SHP77 treated with DMSO at 0.1 percent for 48 hours (cell line): ENCODE measurements around the gene SNX22.

Source experiments
- DNase-seq: peaks from one replicate; lab custom pipeline; 2025; lab: John Stamatoyannopoulos, UW

Gene SNX22

DNA sequence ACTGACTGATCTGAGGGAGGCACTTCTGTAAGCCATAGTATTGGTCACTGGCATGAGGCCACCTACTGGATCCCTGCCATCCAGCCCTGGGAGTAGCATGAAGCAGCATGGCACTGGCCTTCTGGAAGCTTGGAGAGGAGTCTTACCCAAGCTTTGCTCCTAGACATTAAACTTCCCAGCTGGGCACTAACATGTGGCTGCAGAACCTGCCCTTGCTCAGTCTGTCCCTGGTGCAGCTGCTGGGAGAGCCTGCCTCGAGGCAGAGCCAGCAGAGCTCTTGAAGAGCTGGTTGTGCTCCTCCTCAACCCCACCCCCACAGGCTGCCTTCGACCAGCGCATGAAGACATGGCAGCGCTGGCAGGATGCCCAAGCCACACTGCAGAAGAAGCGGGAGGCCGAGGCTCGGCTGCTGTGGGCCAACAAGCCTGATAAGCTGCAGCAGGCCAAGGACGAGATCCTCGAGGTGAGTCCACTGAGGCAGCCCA is 17.1 kb upstream of the SNX22 start:
- no peak for DNase-seq

GRCh38 chr15:64136347-64136746 is 15.2 kb upstream of the SNX22 start:
- no peak for DNase-seq

DNA sequence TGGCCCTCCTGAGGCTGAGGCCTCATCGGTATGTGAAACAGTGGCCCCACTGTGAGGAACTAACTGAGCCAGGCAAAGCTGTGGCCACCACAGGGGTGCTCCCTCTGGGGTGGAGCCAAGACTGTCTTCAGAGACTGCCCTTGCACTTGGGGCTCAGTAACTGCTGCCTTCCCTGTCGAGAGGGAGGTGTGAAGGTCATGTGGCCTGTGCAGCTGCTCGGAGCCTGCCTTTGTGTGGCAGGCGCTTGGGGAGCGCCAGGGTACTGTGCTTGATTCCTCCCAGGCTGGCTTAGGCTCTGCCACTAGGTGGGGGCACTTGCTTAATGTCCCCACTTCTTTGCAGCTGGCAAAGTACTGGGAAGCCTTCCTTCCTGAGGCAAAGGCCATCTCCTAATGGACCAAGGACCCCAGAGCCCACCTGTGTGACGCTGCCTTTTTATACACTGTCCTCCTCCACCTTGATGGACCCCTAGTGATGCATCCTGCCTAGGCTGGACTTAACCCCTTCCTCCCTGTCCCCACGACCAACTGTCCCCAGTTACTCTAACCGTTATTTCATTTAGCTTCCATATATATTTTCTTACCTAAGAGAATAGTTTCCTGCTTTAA is 14.2 kb upstream of the SNX22 start:
- no peak for DNase-seq

DNA sequence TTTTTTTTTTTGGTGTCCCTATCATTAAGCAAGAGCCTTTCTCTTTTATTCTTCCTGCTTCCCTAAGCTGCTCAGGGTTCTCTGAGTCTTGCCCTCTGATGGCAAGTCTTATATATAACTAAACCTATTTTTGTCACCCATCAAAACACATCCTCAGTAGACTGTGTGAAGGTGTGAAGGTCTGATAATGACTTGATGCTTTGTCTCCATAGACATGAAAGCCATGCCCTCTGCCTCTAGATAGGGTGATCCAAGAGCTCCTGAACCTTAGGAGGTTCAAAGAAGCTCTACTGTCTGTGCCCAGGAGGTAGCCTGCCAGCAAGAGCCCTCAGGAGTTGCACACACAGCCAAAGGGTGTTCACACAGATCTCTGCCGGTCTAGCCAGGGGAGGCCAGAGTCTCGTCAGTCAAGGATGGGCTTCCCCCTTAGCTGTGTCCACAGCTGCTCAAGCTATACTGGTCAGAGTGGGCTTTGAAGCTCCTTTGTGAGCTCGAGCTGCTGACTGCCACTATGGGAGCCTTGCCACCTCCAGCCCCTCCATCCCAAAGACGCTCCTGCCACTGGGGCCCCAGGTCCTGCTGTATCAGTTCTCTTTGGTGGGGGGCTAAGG is 13.1 kb upstream of the SNX22 start:
- no peak for DNase-seq

DNA sequence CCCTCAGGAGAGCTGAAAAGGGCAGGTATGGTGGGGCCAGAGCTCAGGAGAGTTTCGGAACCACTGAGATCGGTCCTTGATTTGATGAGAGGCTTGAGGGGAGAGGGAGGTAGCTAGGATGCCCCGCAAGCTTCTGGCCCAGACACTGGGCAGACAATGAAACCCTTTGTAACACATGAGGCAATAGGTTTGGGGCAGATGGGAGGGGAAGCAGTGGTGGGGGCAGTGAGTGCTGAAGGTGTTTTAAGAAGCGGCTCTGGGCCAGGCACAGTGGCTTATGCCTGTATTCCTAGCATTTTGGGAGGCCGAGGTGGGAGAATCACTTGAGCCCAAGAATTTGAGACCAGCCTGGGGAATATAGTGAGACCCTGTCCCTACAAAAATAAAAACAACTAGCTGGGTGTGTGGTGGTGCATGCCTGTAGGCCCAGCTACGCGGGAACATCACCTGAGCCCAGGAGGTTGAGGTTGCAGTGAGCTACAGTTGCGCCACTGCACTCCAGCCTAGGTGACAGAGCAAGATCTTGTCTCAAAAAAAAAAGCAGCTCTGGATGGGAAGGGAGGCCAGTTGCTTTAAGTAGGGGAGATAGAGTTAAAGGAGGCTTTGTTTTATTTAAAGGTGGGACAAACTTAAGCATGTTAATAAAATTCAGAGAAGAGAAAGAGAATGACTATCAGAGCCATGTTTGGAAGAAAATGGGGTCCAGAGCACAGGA is 9.6 kb upstream of the SNX22 start:
- DNase-seq, result no peak

DNA sequence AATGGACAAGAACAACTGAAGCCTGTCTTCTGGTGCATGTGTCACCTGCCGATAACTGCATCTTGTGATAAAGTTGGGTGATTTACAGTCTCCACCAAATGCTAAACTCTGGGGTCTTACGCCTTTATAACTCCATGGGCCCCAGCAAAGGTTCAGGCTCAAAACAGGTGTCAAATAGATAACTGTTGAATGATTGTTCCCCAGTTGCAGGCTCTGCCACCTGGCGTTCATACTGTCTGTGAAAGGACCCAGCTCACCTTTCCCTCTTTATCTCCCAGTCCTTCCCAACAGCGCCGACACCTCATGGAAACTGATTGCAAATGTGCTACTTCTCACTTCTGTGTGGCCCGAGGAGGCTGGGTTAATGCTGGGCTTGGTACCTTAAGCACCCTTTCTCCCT is 8.3 kb upstream of the SNX22 start:
- DNase-seq, result no peak

DNA sequence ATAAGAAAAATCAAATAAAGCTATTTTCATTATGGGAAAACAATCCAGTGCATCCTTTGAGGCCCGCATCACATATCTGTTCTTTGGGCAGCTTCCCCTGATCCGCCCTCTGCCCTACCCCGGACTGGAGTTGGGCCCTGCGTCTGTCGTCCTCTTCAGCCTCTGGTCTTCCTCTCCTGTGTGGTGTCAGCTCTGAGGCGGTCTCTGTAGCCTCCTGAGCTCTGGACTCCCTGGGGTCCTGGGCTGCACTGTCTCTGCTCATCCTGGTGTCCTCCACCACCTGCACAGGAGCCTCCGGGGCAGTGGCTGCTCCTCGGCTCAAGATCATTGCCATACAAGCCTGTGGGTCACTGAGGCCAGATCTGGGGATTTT is 7.4 kb upstream of the SNX22 start:
- DNase-seq, result no peak

GRCh38 chr15:64144565-64145281 is 6.8 kb upstream of the SNX22 start:
- DNase-seq, result no peak

- no peak for DNase-seq
These were observed 5.5 kb upstream of the SNX22 start for GRCh38 chr15:64146041-64146440.

DNA sequence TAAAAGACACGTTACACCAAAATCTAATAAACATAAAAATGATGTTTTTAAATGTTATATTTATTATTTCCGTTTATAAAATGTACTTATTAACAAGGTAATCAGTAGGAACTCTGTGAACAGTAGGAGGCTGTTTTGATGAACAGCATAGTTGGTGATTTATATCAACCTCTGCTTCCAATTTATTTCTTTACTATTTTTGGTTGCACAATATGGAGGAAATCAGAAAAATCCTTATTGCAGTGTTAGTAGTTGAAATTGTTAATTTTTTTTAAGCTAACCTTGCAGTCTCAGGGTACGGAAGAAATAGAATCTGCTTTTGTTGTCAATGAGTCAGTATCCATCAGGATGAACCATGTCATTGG is 5.0 kb upstream of the SNX22 start:
- no peak for DNase-seq

DNA sequence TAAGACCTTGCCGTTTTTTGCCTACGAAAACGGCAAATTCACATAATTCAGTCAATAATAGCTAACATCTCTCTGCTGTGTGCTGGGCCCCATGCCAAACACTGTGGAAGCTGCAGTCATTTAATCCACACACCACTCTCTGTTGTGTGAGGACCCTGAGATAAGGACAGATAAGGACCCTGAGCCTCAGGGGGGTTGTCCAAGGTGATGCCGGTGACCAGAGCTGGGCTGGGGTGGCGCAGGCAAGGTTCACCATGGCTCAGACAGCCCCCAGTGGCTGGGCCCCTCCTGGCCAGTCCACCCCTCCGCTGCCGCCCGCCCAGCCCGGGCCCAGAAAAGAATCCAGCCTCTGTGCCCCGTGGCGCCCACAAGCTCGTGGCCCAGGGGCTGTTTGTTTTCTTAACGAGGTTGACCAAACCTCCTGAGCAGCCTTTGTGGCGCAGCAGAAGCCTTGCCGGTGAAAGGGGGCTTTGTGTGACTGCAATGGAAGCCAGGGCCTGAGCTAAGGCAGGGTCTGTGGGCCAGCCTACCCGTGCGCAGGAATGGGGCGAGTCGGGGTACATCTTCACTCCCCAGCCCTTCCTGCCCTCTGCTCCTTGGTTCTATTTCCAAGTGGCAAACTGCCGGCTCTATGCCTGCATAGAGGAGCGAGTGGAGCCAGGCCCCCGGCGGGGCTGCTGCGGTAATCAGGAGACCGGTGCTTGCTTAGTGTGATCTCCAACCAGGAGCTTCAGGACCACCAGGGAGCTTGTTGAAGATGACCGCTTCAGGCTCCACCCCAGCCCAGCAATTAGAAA is 4.4 kb upstream of the SNX22 start:
- DNase-seq, result no peak

DNA sequence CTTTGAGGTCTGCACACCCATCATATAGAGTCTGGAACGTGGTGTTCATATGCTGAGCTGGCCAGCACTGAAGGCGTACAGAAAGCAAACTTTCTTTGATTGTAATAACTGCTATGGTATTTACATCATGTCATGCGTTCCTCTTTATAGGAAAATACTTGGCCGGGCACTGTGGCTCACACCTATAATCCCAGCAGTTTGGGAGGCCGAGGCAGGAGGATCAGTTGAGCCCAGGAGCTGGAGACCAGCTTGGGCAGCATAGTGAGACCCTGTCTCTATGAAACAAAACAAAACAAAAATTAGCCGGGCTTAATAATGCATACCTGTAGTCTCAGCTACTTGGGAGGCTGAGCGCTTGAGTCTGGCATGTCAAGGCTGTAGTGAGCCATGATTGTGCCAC is 3.4 kb upstream of the SNX22 start:
- DNase-seq, result no peak

DNA sequence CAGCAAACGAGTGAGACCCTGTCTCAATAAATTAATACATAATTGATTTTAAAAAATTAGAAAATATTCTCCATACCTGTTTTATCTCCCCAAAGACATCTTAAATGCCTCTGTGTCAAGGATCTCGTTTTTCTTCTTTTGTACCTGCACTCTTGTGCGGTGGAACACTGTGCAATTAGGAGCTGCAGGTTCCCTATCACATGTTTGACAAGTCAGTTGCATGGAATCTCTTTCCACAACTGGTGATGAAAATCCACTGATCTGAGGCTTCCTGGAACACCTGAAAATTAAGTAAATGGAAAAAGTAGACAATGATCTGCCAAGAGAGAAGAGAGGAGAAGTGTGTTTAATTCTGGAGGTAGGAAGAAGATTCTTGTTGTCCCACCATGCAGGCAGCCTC is 3.0 kb upstream of the SNX22 start:
- DNase-seq, result no peak

- DNase-seq, result no peak
These were observed 2.1 kb upstream of the SNX22 start for GRCh38 chr15:64149424-64149823.

- no peak for DNase-seq
These were observed 1.5 kb upstream of the SNX22 start for GRCh38 chr15:64149893-64150578.

DNA sequence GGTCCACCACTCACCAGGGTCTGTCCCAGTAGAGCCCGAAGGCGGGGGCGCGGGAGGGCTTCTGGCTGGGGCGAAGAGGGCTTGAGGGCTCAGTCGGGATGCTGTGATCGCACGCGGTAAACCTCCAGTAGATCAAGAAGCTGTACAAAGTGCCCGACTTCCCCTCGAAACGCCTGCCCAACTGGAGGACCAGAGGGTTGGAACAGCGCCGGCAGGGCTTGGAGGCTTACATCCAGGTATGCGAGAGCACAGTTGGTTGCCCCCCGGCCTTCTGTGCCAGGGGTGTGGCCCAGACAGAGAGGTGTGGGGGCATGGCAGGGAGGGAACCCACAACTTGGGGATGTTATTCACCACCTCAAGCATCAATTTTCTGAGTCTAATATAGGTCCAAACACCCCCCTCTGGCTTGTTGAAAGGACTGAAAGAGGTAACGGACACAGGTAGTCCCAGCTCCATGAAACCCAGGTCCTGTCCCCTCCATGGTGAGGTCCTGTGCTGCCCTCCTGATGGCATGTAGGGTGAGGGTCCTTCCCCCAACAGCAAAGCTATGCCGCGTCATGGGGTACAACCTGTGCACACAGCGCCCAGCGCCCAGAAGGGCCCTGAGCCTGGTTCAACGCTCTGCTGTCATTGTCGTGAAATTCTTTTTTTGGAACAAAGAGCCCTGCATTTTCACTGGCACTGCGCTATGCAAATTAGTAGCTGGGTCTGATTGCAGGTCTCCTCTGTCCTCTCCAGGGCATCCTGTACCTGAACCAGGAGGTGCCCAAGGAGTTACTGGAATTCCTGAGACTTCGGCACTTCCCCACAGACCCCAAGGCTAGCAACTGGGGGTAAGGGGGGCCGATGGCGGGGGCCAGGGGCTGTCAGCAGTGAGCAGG is 1.2 kb downstream of the SNX22 start:
- no peak for DNase-seq

- peak; percentile 73 for DNase-seq
These were observed 2.2 kb downstream of the SNX22 start for GRCh38 chr15:64153480-64154367.

DNA sequence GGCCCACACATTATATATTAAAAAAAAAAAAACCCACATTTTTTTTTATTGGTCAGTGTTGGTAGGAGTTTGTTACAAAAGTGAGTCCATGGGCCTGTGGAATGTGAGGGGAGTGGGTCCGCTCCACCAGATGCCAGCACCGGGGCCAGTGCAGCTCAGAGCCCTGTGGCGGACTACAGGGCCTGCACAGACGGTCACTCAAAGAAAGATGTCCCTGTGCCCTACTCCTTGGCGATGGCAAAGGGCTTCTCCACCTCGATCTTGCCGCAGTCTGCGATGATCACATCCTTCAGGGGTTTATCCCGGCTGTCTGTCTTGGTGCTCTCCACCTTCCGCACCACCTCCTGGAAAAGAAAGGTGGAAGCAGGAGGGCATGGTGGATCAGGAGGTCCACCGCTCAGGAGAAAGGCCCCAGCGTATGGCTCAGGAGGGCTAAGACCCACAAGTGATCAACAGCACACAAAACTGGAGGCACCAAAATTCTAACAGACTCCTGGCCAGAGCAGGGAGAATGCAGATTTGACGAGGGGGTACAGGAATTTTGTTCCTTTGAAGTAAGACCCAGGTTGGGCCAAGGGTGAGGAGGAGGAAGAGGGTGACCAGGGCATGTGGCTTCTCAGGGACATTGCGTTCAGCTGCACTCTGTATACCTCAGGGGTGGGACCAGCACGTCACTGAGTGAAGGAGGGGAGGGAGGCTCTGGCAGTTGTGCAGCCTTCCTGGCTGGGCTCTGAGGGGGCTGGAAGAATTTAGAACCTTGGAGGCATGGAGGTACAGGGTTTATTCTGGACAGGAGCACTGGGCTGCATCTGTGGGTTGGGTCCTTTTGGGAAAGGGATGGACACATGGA is 4.5 kb downstream of the SNX22 start:
- no peak for DNase-seq
